ENCODE data around the gene TUBGCP6.

DNA sequence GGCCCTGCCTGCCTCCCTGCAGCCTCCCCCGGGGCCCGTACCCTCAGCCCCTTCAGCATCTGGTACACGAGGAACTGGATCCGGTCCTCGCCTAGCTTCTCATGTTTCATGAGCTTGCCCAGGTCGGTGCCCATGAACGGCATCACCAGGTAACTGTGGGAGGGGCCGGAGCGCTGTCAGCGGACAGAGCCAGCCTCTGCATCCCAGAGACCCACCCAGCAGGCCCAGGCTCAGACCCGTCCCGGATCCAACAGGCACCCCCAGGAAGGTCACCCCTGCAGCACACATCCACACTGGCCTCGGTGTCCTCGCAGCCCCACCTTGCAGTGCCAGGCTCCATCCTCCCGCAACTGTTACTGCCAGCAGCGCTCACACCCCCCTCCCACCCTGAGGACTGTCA is 12.2 kb upstream of the TUBGCP6 start:
- TF ChIP-seq, protein P1, sequence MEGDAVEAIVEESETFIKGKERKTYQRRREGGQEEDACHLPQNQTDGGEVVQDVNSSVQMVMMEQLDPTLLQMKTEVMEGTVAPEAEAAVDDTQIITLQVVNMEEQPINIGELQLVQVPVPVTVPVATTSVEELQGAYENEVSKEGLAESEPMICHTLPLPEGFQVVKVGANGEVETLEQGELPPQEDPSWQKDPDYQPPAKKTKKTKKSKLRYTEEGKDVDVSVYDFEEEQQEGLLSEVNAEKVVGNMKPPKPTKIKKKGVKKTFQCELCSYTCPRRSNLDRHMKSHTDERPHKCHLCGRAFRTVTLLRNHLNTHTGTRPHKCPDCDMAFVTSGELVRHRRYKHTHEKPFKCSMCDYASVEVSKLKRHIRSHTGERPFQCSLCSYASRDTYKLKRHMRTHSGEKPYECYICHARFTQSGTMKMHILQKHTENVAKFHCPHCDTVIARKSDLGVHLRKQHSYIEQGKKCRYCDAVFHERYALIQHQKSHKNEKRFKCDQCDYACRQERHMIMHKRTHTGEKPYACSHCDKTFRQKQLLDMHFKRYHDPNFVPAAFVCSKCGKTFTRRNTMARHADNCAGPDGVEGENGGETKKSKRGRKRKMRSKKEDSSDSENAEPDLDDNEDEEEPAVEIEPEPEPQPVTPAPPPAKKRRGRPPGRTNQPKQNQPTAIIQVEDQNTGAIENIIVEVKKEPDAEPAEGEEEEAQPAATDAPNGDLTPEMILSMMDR (conservative IDR thresholded peaks at IDR 0.05; ENCODE audit: low read depth in 2 of 2): no peak
- TF ChIP-seq POLR2AphosphoS5 (IDR thresholded peaks at IDR 0.05; ENCODE audit: low read depth): no peak
